ENCODE results near the gene ASNS.

ASNS gene

DNA sequence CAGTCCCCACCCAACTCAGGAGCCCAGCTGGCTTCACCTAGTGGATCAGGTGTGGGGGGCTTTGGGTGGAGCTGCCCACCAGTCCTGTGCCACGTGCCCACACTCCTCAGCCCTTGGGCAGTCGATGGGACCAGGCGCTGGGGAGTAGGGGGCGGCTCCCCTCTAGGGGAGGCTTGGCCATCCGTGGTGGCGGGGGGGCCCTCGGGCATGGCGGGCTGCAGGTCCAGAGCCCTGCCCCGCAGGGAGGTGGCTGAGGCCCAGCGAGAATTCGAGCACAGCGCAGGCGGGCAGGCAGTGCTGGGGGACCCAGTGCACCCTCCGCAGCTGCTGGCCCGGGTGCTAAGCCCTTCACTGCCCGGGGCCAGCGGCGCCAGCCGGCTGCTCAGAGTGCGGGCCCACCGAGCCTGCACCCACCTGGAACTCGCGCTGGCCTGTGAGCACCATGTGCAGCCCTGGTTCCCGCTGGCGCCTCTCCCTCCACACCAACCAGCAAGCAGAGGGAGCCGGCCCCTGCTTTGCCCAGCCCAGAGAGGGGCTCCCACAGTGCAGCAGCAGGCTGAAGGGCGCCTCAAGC, 29.3 kb downstream of the ASNS start:
- in situ Hi-C loops (cut with MboI; ENCODE audit: low sequenced_read_pairs), result no loop called here

- in situ Hi-C loops (cut with MboI; ENCODE audit: low sequenced_read_pairs), result no loop called here
Measured at GRCh38 chr7:97842006-97842405, 30.2 kb downstream of the ASNS start.

DNA sequence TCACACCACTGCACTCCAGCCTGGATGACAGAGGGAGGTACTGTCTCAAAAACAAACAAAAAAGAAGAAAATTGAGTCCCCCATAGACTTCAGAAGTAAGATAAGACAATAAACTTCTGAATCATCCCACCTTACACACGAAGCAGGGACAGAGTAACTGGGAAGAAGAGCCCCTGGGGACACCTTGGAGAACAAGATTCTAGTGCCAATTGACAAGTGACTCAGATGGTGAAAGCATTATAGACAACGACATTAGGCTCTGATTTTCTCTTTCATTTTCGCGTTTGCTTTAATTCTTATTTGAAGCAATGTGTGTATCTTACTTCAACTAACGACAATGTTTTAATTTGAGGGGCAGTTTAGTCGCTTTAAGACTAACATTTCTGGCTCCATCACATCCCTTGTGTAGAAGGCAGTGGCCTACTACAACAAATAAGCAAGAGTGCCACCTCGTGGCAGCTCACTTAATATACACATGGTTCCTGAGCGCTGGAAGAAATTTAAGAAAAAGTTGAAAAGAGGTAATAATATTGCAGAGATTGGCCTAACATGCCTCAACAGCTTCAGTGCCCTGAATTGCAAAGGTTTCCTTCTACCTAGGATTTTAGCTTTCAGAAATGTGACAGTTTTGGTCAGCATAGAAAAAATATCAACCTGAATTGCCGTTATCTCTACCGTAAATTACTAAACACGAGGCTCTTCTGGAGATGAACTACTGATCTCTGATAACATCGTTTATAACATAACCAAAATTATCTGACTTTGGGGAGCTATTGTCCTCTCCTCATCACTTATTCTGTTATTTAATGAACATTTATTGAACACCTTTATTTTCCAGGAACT, 36.7 kb downstream of the ASNS start:
- in situ Hi-C loops (cut with MboI; ENCODE audit: low sequenced_read_pairs), result no loop called here

- in situ Hi-C loops (cut with MboI; ENCODE audit: low sequenced_read_pairs), result no loop called here
Measured at GRCh38 chr7:97819161-97819560, 53.0 kb downstream of the ASNS start.

DNA sequence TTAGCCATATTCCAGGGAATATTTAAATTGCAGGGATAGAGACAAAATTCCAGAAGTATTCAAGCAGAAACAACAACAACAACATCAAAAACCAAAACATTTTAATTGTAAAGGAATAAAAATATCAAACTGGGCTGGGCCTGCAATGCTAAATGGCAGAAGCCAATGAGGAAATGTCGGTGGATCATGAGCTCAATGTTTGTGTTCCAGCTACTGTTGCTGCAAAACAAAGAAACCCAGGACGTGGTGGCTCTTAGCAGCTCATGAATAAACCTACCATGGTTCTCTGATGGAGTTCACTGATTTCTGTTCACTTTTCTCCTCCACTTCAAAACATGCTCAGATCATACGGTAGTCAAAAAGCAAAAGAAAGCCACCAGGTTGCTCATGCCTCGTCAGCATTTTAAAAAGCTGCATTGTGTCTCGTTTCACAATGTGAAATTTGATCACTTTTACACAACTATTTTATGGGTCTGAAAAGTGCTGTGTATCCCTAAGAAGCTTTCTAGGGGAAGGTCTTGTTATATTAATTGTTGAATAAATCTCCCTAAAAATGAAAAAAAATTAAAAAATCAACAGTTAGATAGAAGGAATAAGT, 54.0 kb downstream of the ASNS start:
- in situ Hi-C loops (cut with MboI; ENCODE audit: low sequenced_read_pairs), result no loop called here

Measured in hTERT RPE-1 (cell line).